SK-N-MC (cell line): ENCODE data around the gene SPG7.

Experiments
- DNase-seq: peaks from one replicate; pipeline ENCODE4 v3.0.0-alpha.2; 2011; ENCODE audit warnings: low read depth, low spot score
- H3K27ac ChIP-seq: fragments of 200-600 bp; sonication (generic); 2 replicates; pipeline ENCODE4 v1.5.1; 2016; ENCODE audit warnings: mixed run types
- H3K36me3 ChIP-seq: fragments of 200-600 bp; sonication (generic); 2 replicates; pipeline ENCODE4 v1.6.1; 2017; ENCODE audit warnings: antibody characterized with exemption, low read length, mixed read lengths; ENCODE audit not compliant: insufficient read depth
- H3K4me3 ChIP-seq: fragments of 200-600 bp; sonication (generic); 2 replicates; pipeline ENCODE4 v1.5.1; 2016
- H3K9ac ChIP-seq: fragments of 200-600 bp; sonication (generic); 2 replicates; pipeline ENCODE4 v1.8.0; 2017; ENCODE audit warnings: mixed run types, mixed read lengths; ENCODE audit not compliant: insufficient read length
- H3K9me3 ChIP-seq: fragments of 200-600 bp; sonication (generic); 2 replicates; pipeline ENCODE4 v1.6.1; 2017; ENCODE audit warnings: low read depth, mild to moderate bottlenecking, antibody characterized with exemption, low read length, moderate library complexity, mixed read lengths
- EZH2 ChIP-seq: fragments of 200-600 bp; sonication (generic); IDR thresholded peaks from one replicate; pipeline ENCODE4 v1.6.1; 2017; ENCODE audit warnings: antibody characterized with exemption
- FOXP2 ChIP-seq: optimal IDR thresholded peaks from 2 replicates; pipeline ENCODE3; 2011; ENCODE audit warnings: mild to moderate bottlenecking, moderate library complexity; ENCODE audit not compliant: insufficient read depth; ENCODE audit errors: extremely low read length, control extremely low read depth
- POLR2AphosphoS5 ChIP-seq: IDR thresholded peaks from 2 replicates; pipeline ENCODE4 v1.6.1; 2012; ENCODE audit warnings: mild to moderate bottlenecking, low read depth, low read length, borderline replicate concordance

Gene SPG7

GRCh38 chr16:89534252-89534756, 26.1 kb downstream of the SPG7 start:
- Histone ChIP-seq H3K4me3 (no peak overlapping the region), H3K9ac (no peak overlapping the region), H3K9me3 (no peaks in the 10 kb centered on the region), H3K36me3 (peaks cover 11% of the 10 kb centered on the region; the same call in 1 of the 2 replicates), H3K27ac (no peak overlapping the region)
- DNase-seq = no peak
- TF ChIP-seq EZH2 (no peak), FOXP2 (no peak), POLR2AphosphoS5 (no peak)

- no peak overlapping the region for H3K4me3 ChIP-seq
- TF ChIP-seq POLR2AphosphoS5 (no peak), FOXP2 (no peak), EZH2 (no peak)
- no peaks in the 10 kb centered on the region for H3K9me3 ChIP-seq
- H3K36me3 ChIP-seq = peaks cover 7% of the 10 kb centered on the region; the same call in 1 of the 2 replicates
- DNase-seq = no peak
- H3K27ac ChIP-seq = no peak overlapping the region
- no peak overlapping the region for H3K9ac ChIP-seq
These were observed 28.2 kb downstream of the SPG7 start for GRCh38 chr16:89536371-89536770.

GRCh38 chr16:89536886-89537548, 28.8 kb downstream of the SPG7 start:
- H3K9ac ChIP-seq = no peak overlapping the region
- H3K4me3 ChIP-seq = no peak overlapping the region
- no peaks in the 10 kb centered on the region for H3K9me3 ChIP-seq
- peaks cover 7% of the 10 kb centered on the region; the same call in 1 of the 2 replicates for H3K36me3 ChIP-seq
- DNase-seq = no peak
- H3K27ac ChIP-seq = no peak overlapping the region
- TF ChIP-seq FOXP2 (no peak), EZH2 (no peak), POLR2AphosphoS5 (no peak)

GRCh38 chr16:89537549-89537925, 29.3 kb downstream of the SPG7 start:
- Histone ChIP-seq H3K4me3 (no peak overlapping the region), H3K36me3 (peaks cover 7% of the 10 kb centered on the region; the same call in 1 of the 2 replicates), H3K9me3 (no peaks in the 10 kb centered on the region), H3K27ac (no peak overlapping the region), H3K9ac (no peak overlapping the region)
- TF ChIP-seq POLR2AphosphoS5 (no peak), FOXP2 (no peak), EZH2 (no peak)
- DNase-seq = no peak

GRCh38 chr16:89538286-89538685, 30.1 kb downstream of the SPG7 start:
- peaks cover 7% of the 10 kb centered on the region; the same call in 1 of the 2 replicates for H3K36me3 ChIP-seq
- H3K9ac ChIP-seq = no peak overlapping the region
- TF ChIP-seq EZH2 = no peak
- TF ChIP-seq POLR2AphosphoS5 = no peak
- TF ChIP-seq FOXP2 = no peak
- DNase-seq = no peak
- H3K9me3 ChIP-seq = no peaks in the 10 kb centered on the region
- no peak overlapping the region for H3K4me3 ChIP-seq
- no peak overlapping the region for H3K27ac ChIP-seq

- no peak for TF ChIP-seq FOXP2
- no peak for TF ChIP-seq POLR2AphosphoS5
- TF ChIP-seq EZH2 = no peak
- H3K27ac ChIP-seq = no peak overlapping the region
- no peaks in the 10 kb centered on the region for H3K9me3 ChIP-seq
- H3K4me3 ChIP-seq = no peak overlapping the region
- no peak overlapping the region for H3K9ac ChIP-seq
- DNase-seq = no peak
- peaks cover under 1% of the 10 kb centered on the region; the same call in 1 of the 2 replicates for H3K36me3 ChIP-seq
These were observed 32.4 kb downstream of the SPG7 start for GRCh38 chr16:89540557-89540956.

GRCh38 chr16:89541792-89542191, 33.6 kb downstream of the SPG7 start:
- no peak overlapping the region for H3K9ac ChIP-seq
- no peak overlapping the region for H3K4me3 ChIP-seq
- no peaks in the 10 kb centered on the region; the same call in 1 of the 2 replicates for H3K36me3 ChIP-seq
- DNase-seq = no peak
- H3K9me3 ChIP-seq = no peaks in the 10 kb centered on the region
- H3K27ac ChIP-seq = no peak overlapping the region
- no peak for TF ChIP-seq EZH2
- no peak for TF ChIP-seq POLR2AphosphoS5
- no peak for TF ChIP-seq FOXP2

GRCh38 chr16:89544113-89544512, 35.9 kb downstream of the SPG7 start:
- Histone ChIP-seq H3K27ac (no peak overlapping the region), H3K9me3 (no peaks in the 10 kb centered on the region), H3K9ac (no peak overlapping the region), H3K4me3 (no peak overlapping the region), H3K36me3 (no peaks in the 10 kb centered on the region)
- TF ChIP-seq FOXP2 = no peak
- no peak for DNase-seq

GRCh38 chr16:89544713-89545043, 36.5 kb downstream of the SPG7 start:
- Histone ChIP-seq H3K9ac (no peak overlapping the region), H3K27ac (no peak overlapping the region), H3K36me3 (no peaks in the 10 kb centered on the region), H3K4me3 (no peak overlapping the region), H3K9me3 (no peaks in the 10 kb centered on the region)
- no peak for DNase-seq
- no peak for TF ChIP-seq POLR2AphosphoS5
- no peak for TF ChIP-seq FOXP2
- TF ChIP-seq EZH2 = no peak
